Activated CD4-positive, CD25-positive, alpha-beta regulatory T cell treated with anti-CD3 and anti-CD28 coated beads, Interleukin-2, amount 50 U/mL, for 72 hours (primary cell): ENCODE results near the gene ANO1.
A peak's percentile ranks its signal among the peaks of the same experiment; 100 is the strongest.
"Not testable (repeated sequence)": the region's sequence is repeated elsewhere in the genome, so short reads cannot be mapped to it uniquely, and the experiment has no call there.

Source experiments
- DNase-seq: peaks from one replicate; pipeline ENCODE4 v3.0.0; 2021

ANO1 gene

GRCh38 chr11:70200212-70200844 is 122.2 kb downstream of the ANO1 start:
- DNase-seq = no peak

GRCh38 chr11:70201047-70201446 is 122.9 kb downstream of the ANO1 start:
- not testable (repeated sequence) for DNase-seq

- no peak for DNase-seq
Observed at GRCh38 chr11:70201882-70202861, 124.1 kb downstream of the ANO1 start.

GRCh38 chr11:70202920-70203750 is 125.0 kb downstream of the ANO1 start, which contains the start of gene FADD:
Gene FADD (plus strand): TSS chr11:70203296. CDS start chr11:70203460, 164 bp downstream.
- DNase-seq = peak; percentile 86

GRCh38 chr11:70203751-70204465 is 125.8 kb downstream of the ANO1 start:
- DNase-seq = peak; percentile 79

GRCh38 chr11:70204466-70204799 is 126.3 kb downstream of the ANO1 start:
- no peak for DNase-seq

GRCh38 chr11:70205049-70205725 is 127.1 kb downstream of the ANO1 start:
- no peak for DNase-seq

- no peak for DNase-seq
Observed at GRCh38 chr11:70205766-70206165, 127.6 kb downstream of the ANO1 start.

GRCh38 chr11:70206226-70206981 is 128.3 kb downstream of the ANO1 start:
- no peak for DNase-seq

- no peak for DNase-seq
Observed at GRCh38 chr11:70206982-70207376, 128.9 kb downstream of the ANO1 start.

- DNase-seq = no peak
Observed at GRCh38 chr11:70207531-70208131, 129.5 kb downstream of the ANO1 start.

- DNase-seq = no peak
Observed at GRCh38 chr11:70209391-70209912, 131.3 kb downstream of the ANO1 start.

- DNase-seq = no peak
Observed at GRCh38 chr11:70210051-70210501, 132.0 kb downstream of the ANO1 start.

GRCh38 chr11:70210530-70210929 is 132.4 kb downstream of the ANO1 start:
- DNase-seq = no peak

- DNase-seq = no peak
Observed at GRCh38 chr11:70212227-70212811, 134.2 kb downstream of the ANO1 start.

- not testable (repeated sequence) for DNase-seq
Observed at GRCh38 chr11:70217388-70217787, 139.3 kb downstream of the ANO1 start.

GRCh38 chr11:70218076-70218475 is 140.0 kb downstream of the ANO1 start:
- not testable (repeated sequence) for DNase-seq

GRCh38 chr11:70220136-70220535 is 142.0 kb downstream of the ANO1 start:
- no peak for DNase-seq

GRCh38 chr11:70220920-70221319 is 142.8 kb downstream of the ANO1 start:
- no peak for DNase-seq

- DNase-seq = no peak
Observed at GRCh38 chr11:70225681-70226177, 147.6 kb downstream of the ANO1 start.
